Spleen (tissue), 7 donors: ENCODE data around the gene TRIM74.
"Not testable (repeated sequence)": the region's sequence is repeated elsewhere in the genome, so short reads cannot be mapped to it uniquely, and the experiment has no call there.

Source experiments
- CTCF ChIP-seq, 11 experiments: fragments of 200-600 bp in 7 of 11; fragments of 450-650 bp in 4 of 11; sonication (generic) in 4 of 11; IDR thresholded peaks in 8 of 11; conservative IDR thresholded peaks in 3 of 11; 1 replicate in 7 of 11; 2 replicates in 4 of 11; pipeline versions ENCODE4 v1.4.0 to v1.8.0; 2016 to 2021; ENCODE audit warnings: antibody characterized with exemption in 11 of 11, inconsistent platforms in 4 of 11, mild to moderate bottlenecking in 1 of 11
- POLR2A ChIP-seq, 3 donors: fragments of 450-650 bp; IDR thresholded peaks; one replicate each; pipeline ENCODE4 v1.5.1; 2017; ENCODE audit warnings: antibody characterized with exemption in 3 of 3, mild to moderate bottlenecking in 1 of 3
- donor health status: DM: no; HTN: no; CAD: no; lungs with moderate emphysema.
- donor health status: DM: no; HTN: no; CAD: no.
- donor health status: DM: no; HTN: no; CAD: no.

- TF ChIP-seq CTCF (IDR thresholded peaks at IDR 0.05 in 8 of 11, conservative IDR thresholded peaks at IDR 0.05 in 3 of 11); POLR2A (IDR thresholded peaks at IDR 0.05): not testable (repeated sequence)
These were observed 9.2 kb downstream of the TRIM74 start for GRCh38 chr7:72960029-72960428.
